DMS114 treated with DMSO at 0.1 percent for 48 hours (cell line): Measurements from ENCODE around the gene DNAJB6.

Experiments
- DNase-seq: peaks from one replicate; lab custom pipeline; 2025; ENCODE audit not compliant: unreplicated experiment; lab: John Stamatoyannopoulos, UW

DNAJB6 gene

GRCh38 chr7:157408258-157409101 lies 71.7 kb downstream of the DNAJB6 start:
- no peak for DNase-seq

DNA sequence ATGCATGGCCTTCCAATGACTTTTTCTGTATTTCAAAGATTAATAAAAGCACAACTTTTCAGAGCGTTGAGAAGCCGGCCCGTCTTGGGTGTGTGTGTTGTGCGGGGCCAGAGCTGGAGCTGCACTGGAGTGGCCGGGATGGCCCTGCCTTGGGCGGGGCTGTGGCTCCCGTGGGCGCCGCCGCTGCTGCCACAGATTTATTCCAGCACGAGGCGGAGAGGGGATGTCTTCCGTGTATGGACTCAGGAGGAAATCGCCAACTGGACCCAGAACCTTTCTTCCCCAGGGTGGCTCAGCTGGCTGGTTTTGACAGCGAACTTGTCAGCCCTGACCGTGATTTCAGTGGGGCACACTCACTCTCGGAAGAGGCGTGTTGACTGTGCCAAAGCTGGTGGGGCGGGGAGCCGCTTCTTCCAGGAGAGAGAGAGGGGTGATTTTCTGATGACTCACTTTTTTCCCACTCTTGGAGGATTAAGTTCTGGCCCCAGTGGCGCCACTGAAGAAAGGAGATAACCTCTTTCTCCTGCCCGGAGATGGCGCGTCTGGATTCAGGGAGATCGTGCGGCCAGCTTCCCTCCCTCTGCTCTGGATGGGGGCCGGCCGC lies 72.4 kb downstream of the DNAJB6 start:
- DNase-seq = no peak

GRCh38 chr7:157409753-157410727 lies 73.2 kb downstream of the DNAJB6 start:
- DNase-seq = no peak

DNA sequence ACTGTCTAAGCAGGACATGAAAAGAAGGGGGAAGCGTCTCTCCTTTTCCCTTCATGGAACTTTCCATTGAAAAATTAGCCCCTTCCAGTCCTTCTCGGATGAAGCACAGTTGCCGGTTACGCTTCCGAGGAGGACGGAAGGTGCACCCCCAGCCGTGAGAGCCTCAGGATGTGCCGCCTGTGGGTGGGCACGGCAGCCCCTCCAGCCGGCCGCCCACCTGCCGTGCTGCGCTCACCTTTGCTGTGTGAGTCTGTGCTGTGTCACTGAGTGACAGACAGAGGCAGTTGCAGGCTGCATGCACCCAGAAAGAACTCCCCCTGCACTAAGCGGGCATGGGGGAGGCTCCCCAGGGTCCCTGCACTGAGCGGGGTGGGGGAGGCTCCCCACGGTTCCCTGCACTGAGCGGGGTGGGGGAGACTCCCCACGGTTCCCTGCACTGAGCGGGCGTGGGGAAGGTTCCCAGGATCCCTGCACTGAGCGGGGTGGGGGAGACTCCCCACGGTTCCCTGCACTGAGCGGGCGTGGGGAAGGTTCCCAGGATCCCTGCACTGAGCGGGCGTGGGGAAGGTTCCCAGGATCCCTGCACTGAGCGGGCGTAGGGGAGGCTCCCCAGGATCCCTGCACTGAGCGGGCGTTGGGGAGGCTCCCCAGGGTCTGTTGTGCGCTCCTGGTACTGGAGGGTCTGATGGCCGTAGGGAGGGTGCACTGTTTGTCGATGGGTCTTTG lies 74.2 kb downstream of the DNAJB6 start:
- no peak for DNase-seq

- no peak for DNase-seq
Measured at GRCh38 chr7:157411580-157411979, 74.8 kb downstream of the DNAJB6 start.

DNA sequence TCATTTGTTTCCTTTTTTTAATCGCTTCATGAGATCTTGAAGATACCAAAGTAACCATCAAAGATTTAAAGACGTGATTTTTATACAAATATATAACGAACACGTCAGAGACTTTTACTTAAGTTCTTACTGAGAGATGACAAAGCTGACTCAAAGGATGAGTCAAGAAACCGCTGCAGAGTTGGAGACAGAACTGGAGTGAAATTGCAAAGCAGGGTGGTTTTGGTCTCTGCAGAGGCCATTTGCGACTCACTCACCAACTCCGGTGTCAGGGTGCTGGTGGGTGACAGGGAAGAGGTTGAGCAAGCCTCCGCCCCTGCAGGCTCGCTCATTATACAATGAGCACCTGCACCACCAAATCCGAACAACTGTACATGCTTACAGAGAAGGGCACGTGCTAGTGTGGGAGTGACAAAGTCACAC lies 75.2 kb downstream of the DNAJB6 start:
- no peak for DNase-seq

GRCh38 chr7:157412491-157413180 lies 75.8 kb downstream of the DNAJB6 start:
- DNase-seq = no peak

DNA sequence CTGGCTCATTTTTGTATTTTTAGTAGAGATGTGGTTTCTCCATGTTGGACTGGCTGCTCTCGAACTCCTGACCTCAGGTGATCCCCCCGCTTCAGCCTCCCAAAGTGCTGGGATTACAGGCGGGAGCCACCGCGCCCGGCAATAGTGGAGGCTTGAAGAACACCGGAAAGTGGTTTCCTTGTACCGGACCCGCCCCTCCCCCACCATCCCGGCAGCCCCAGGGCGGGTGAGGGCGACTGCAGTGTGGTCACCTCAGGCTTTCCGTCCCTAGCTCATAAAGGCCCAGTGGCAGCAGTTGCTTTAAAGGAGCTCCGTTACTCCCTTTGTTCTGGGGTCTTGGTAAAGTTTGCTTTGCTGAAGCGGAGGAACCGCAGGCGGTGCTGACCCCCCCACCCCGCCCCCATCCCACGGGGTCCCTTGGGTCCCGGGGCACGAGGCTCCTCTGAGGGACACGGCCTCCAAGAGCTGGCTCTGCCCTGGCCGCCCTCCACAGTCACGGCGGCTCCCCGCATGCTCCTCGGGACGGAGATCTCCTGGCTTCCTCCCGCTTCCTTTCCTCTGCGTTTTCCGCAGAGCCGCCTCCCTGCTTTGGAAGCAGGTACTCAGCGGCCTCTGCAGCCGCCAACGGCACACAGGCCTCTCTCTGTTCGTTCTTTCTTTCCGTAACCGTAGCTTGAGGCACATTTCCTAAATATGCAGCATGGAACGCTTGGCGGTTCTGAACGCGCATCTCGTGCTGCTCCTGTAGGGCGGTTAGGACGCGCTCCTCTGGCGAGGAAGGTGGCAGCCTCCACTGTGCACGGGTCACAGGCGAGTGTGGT lies 77.3 kb downstream of the DNAJB6 start:
- no peak for DNase-seq

GRCh38 chr7:157414702-157415096 lies 77.9 kb downstream of the DNAJB6 start:
- DNase-seq = no peak

- DNase-seq = no peak
Measured at GRCh38 chr7:157415486-157415885, 78.7 kb downstream of the DNAJB6 start.

DNA sequence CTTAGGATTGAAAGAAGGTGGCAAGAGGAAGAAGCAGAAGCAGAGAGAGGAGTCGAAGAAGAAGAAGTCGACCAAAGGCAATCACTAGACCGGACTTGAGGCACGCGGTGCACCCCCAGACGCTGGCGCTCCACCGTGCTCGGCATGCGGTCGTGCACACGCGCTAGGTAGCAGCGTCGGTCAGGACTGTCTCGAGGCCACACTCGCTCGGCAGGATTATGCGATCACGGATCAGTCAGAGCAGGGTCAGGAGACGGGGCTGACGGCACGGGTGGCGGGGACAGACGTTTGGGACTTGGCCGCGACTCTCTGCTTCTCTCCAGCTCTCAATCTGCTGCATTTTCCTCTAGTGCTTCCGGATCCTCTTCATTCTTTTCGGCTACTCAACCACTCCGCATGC lies 79.2 kb downstream of the DNAJB6 start:
- no peak for DNase-seq

DNA sequence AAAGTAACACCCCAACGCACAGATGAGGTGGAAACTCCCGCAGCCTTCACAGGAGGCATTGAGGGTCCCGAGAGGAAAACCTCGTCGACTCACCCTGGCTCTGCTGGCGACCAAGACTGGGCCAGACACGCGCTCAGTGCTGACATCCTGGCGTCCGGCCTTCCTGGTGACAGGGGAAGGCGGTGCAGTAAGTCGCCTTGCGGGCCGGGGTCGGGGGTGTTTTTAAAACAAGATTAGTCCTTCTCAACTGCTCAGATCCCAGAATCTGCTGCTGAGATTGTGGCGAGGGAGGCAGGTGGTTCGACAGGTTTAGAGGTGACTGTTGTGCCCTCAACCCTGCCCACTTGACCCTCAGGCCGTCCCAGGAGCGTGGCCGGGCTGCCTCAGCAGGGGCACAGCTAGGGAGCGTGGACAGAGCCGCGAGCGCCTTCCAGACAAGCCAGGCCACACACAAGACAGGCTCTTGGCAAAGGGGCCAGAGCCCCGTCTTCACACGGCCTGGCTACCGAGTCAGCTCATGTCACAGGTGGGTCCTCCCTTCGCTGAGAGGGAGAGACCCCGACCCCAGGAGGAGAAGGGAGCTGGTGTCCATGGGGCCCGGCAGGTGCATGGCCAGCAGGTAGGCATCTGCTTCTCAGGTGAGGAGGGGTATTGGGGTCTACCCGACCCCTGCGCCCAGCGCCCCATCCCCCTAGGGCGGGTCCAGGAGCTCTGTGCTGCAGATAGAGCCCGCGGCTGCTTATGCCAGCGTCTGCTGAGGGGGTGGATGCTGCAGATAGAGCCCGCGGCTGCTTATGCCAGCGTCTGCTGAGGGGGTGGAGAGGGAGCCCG lies 81.6 kb downstream of the DNAJB6 start:
- DNase-seq = no peak

DNA sequence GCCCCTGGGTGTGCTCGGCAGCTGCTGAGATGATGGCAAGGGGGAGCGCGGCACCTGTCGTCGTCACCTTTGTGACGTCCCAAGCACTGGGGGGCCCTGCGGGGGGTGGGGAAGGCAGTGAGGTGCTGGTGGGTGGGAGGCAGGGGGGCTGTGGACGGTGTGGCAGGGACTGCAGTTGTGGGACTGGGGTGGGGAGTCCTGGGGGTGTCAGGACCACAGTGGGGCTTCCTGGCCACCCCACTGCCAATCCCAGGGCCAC lies 82.2 kb downstream of the DNAJB6 start:
- DNase-seq = no peak

DNA sequence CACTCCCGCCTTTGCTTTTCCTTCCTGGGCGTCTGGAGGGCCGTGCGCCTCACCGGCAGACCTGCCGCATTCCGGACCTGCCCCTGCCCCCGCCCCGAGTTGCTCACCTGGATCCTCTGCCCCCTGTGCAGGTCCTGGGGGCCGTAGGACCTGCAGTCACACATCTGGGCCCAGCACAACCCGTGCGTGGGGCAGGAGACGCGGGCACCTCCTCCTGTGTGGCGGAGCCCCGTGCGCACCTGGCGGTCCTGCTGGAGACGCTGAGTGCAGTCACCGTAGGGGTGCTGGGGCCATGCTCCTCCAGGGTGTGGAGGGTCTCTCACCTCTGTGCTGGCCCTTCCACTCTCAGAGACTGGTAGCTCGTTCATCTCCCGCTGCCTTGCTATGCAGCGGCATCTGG lies 85.5 kb downstream of the DNAJB6 start:
- no peak for DNase-seq

DNA sequence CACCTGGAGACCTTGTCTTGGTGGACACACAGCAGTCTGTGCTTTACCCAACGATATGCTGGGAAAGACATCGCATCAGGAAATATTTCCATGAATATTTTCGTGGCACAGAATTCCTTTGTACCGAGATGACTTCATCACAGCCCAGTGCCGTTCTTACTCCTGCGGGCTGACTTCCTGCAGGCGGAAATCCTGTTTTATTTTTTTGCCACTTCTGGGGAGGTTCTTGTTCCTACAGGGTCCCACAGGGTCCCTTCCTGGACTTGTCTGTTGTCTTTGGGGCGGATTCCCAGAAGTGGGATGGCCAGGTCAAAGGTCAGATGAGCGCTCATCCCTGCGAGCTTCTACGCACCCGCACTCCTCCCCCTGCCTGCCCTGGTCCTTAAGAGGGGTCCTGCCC lies 86.5 kb downstream of the DNAJB6 start:
- DNase-seq = no peak

GRCh38 chr7:157423886-157424565 lies 87.2 kb downstream of the DNAJB6 start:
- DNase-seq = no peak

DNA sequence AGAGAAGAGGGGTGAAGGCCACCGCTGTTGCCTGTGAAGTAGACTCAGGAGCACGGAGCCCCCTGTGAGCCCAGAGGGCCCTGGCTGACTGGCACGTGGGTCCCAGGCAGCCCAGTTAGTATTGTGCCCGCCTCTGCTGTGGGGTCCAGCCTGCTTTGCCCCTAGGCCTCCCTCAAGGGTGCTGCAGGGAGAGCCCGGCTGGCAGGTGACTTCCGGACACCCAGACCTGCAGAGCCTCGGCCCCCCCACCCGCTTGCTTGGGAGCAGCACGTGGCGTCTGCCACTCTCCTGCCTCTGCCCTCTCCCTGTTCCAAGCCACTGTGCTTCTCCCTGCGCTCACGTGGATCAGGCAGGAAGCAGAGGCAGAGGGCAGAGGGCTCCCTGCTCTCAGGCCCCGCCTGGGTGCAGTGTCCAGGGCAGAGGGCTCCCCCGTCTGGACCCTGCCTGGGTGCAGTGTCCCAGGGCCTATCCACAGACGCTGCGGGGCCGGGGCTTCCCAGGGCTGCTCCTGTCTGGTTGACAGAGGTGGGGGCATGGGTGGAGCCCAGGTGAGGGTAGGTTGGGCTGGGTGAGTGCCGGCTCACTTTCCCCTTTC lies 88.4 kb downstream of the DNAJB6 start:
- DNase-seq = no peak

- DNase-seq = no peak
Measured at GRCh38 chr7:157425761-157426160, 89.0 kb downstream of the DNAJB6 start.
